Measurements from ENCODE around the gene CSMD2. TPM values are rescaled to one million over a fixed set of nuclear protein-coding genes. Genes with fewer than 3 reads are reported as not detected.
A peak's percentile ranks its signal among the peaks of the same experiment; 100 is the strongest.

The CSMD2 gene
- total and polyA plus RNA-seq, 2 donors (not counting 1 experiment from before 2014, with no cell fraction given) = 2.2 to 7.6 TPM

DNA sequence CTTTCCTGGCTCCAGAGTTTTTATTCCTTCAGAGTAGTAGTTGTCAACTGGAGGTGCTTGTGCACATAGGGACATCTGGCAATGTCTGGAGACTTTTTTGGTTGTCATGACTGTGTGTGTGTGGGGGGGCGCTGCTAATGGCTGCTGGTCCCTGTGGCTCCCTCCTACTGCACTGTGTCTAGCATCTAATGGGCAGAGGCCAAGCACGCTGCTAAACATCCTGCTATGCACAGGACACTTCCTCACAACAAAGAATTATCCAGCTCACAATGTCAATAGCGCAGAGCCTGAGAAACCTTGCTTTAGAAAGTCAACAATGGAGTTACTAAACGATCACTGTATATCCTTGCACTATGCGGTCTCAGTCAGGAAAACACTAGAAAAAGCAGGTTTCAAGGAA lies 320.9 kb downstream of the CSMD2 start:
- Histone ChIP-seq H2AFZ (ENCODE audit: low read length) (no peak overlapping the region), H4K20me1 (ENCODE audit: control insufficient read depth, extremely low read depth, insufficient read depth, low read length) (no peaks in the 10 kb centered on the region), H3K9ac (ENCODE audit: insufficient read depth, low read length) (no peak overlapping the region), H3K27ac (ENCODE audit: insufficient read depth, low read length) (no peak overlapping the region), H3K9me3 (ENCODE audit: control insufficient read depth, insufficient read depth, low read depth, low read length) (no peaks in the 10 kb centered on the region), H3K27me3 (ENCODE audit: control insufficient read depth, insufficient read depth, low read length) (no peaks in the 10 kb centered on the region), H3K4me2 (ENCODE audit: extremely low read depth, insufficient read depth, low read length) (no peak overlapping the region), H3K36me3 (ENCODE audit: control insufficient read depth, insufficient read depth, low read length) (no peaks in the 10 kb centered on the region), H3K79me2 (ENCODE audit: control insufficient read depth, insufficient read depth, low read length) (no peaks in the 10 kb centered on the region), H3K4me1 (ENCODE audit: control insufficient read depth, extremely low read depth, insufficient read depth, low read length) (no peaks in the 10 kb centered on the region), H3K4me3 (replicated peaks in 1 of 4; ENCODE audit: control extremely low read depth in 1 of 4, insufficient read depth in 1 of 4, low read depth in 3 of 4, low read length in 4 of 4) (no peak overlapping the region)
- DNase-seq (ENCODE audit: low read depth in 2 of 2) = no peak
- TF ChIP-seq EZH2 (IDR thresholded peaks at IDR 0.05; ENCODE audit: low read length, missing control alignments) = no peak
- TF ChIP-seq, protein P1, sequence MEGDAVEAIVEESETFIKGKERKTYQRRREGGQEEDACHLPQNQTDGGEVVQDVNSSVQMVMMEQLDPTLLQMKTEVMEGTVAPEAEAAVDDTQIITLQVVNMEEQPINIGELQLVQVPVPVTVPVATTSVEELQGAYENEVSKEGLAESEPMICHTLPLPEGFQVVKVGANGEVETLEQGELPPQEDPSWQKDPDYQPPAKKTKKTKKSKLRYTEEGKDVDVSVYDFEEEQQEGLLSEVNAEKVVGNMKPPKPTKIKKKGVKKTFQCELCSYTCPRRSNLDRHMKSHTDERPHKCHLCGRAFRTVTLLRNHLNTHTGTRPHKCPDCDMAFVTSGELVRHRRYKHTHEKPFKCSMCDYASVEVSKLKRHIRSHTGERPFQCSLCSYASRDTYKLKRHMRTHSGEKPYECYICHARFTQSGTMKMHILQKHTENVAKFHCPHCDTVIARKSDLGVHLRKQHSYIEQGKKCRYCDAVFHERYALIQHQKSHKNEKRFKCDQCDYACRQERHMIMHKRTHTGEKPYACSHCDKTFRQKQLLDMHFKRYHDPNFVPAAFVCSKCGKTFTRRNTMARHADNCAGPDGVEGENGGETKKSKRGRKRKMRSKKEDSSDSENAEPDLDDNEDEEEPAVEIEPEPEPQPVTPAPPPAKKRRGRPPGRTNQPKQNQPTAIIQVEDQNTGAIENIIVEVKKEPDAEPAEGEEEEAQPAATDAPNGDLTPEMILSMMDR (conservative IDR thresholded peaks at IDR 0.05 in 1 of 2, IDR thresholded peaks at IDR 0.05 in 1 of 2; ENCODE audit: low read depth in 1 of 2, low read length in 2 of 2) = no peak

DNA sequence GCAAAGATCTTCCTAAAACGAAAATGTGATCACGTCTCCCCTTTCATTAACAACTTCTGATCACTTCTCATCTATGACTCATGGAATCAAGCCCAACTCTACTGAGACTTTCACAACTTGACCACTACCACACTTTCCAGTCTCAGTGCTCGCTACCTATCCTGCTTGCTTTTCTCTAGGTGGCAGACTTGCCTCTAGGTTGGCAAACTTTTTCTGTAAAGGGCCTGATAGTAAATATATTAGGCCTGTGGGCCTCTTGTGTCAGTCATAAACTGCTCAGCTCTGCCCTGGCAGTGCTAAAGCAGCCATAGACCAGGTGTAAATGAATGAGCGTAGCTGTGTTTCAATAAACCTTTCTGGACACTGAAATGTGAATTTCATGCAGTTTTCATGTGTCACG lies 322.7 kb downstream of the CSMD2 start:
- Histone ChIP-seq H3K4me3 (replicated peaks in 1 of 4; ENCODE audit: control extremely low read depth in 1 of 4, insufficient read depth in 1 of 4, low read depth in 3 of 4, low read length in 4 of 4) (no peak overlapping the region), H3K4me1 (ENCODE audit: control insufficient read depth, extremely low read depth, insufficient read depth, low read length) (no peaks in the 10 kb centered on the region), H3K4me2 (ENCODE audit: extremely low read depth, insufficient read depth, low read length) (no peak overlapping the region), H3K27ac (ENCODE audit: insufficient read depth, low read length) (no peak overlapping the region), H4K20me1 (ENCODE audit: control insufficient read depth, extremely low read depth, insufficient read depth, low read length) (no peaks in the 10 kb centered on the region), H3K9me3 (ENCODE audit: control insufficient read depth, insufficient read depth, low read depth, low read length) (no peaks in the 10 kb centered on the region), H3K9ac (ENCODE audit: insufficient read depth, low read length) (no peak overlapping the region), H3K79me2 (ENCODE audit: control insufficient read depth, insufficient read depth, low read length) (no peaks in the 10 kb centered on the region), H3K27me3 (ENCODE audit: control insufficient read depth, insufficient read depth, low read length) (no peaks in the 10 kb centered on the region), H3K36me3 (ENCODE audit: control insufficient read depth, insufficient read depth, low read length) (no peaks in the 10 kb centered on the region), H2AFZ (ENCODE audit: low read length) (no peak overlapping the region)
- DNase-seq (ENCODE audit: low read depth in 2 of 2) = peak in 1 of 2 donors; percentile 3
- no peak for TF ChIP-seq EZH2 (IDR thresholded peaks at IDR 0.05; ENCODE audit: low read length, missing control alignments)
- TF ChIP-seq, protein P1 (conservative IDR thresholded peaks at IDR 0.05 in 1 of 2, IDR thresholded peaks at IDR 0.05 in 1 of 2; ENCODE audit: low read depth in 1 of 2, low read length in 2 of 2) = no peak

DNA sequence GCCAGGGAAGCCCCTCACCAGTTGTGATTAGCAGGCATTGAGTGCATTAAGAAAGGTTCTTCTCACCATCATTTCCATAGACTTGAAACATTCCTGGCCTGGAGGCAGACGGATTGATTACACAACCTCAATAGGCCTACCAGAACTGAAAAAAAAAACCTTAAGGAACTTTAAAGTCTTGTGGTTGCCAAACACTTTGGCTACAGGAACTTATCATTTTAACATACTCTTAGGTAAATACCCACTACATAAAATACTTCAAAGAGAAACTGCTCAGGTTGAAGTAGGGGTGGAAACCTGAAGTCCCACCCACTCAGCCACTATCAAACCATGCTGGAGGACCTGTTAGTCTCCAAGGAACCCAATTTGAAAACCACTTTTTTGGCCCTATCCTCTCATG lies 323.5 kb downstream of the CSMD2 start:
- Histone ChIP-seq H3K27me3 (ENCODE audit: control insufficient read depth, insufficient read depth, low read length) (no peaks in the 10 kb centered on the region), H3K9ac (ENCODE audit: insufficient read depth, low read length) (no peak overlapping the region), H3K4me1 (ENCODE audit: control insufficient read depth, extremely low read depth, insufficient read depth, low read length) (no peaks in the 10 kb centered on the region), H3K9me3 (ENCODE audit: control insufficient read depth, insufficient read depth, low read depth, low read length) (no peaks in the 10 kb centered on the region), H3K27ac (ENCODE audit: insufficient read depth, low read length) (no peak overlapping the region), H3K4me2 (ENCODE audit: extremely low read depth, insufficient read depth, low read length) (no peak overlapping the region), H3K36me3 (ENCODE audit: control insufficient read depth, insufficient read depth, low read length) (no peaks in the 10 kb centered on the region), H2AFZ (ENCODE audit: low read length) (no peak overlapping the region), H4K20me1 (ENCODE audit: control insufficient read depth, extremely low read depth, insufficient read depth, low read length) (no peaks in the 10 kb centered on the region), H3K79me2 (ENCODE audit: control insufficient read depth, insufficient read depth, low read length) (no peaks in the 10 kb centered on the region), H3K4me3 (replicated peaks in 1 of 4; ENCODE audit: control extremely low read depth in 1 of 4, insufficient read depth in 1 of 4, low read depth in 3 of 4, low read length in 4 of 4) (no peak overlapping the region)
- TF ChIP-seq EZH2 (IDR thresholded peaks at IDR 0.05; ENCODE audit: low read length, missing control alignments) = no peak
- TF ChIP-seq, protein P1 (conservative IDR thresholded peaks at IDR 0.05 in 1 of 2, IDR thresholded peaks at IDR 0.05 in 1 of 2; ENCODE audit: low read depth in 1 of 2, low read length in 2 of 2) = no peak
- DNase-seq (ENCODE audit: low read depth in 2 of 2) = peak in 1 of 2 donors; percentile 18
